Measurements from ENCODE around the gene B4GALT6. TPM values are rescaled to one million over a fixed set of nuclear protein-coding genes. Genes with fewer than 3 reads are reported as not detected.

B4GALT6 gene
- total and polyA plus RNA-seq, 3 donors from 2014 or later = 12.1 to 19.5 (median 14.9) TPM

DNA sequence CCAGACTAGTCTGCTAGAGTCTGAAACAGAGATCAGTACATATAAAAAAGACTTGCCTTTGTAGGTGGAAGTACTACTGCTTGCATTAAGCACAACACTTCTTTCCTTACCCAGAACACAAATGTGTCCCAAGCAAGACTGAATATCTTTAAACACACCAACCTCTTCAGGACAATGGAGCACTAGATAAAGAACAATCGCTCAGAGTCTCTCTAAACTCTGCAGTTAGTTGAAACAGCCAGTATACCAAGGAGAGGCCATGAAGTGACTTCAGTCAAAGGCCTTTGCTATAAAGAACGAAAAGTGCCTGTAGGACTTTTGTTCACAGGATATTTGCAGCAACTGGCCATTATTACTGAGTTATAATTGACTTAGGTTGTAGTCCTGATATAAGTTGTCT lies 9.9 kb upstream of the B4GALT6 start:
- 71 to 76% methylated on average over 2 of the region's 2 CpGs for WGBS, 2 donors
- H3K4me3 ChIP-seq = no peak overlapping the region
- no peaks in the 10 kb centered on the region for H3K4me1 ChIP-seq
- H3K27me3 ChIP-seq = no peaks in the 10 kb centered on the region
- intact Hi-C loops (cut with DNase I; ENCODE audit: low total_unique reads) = no loop called here
- DNase-seq = no peak
- H3K9me3 ChIP-seq = no peaks in the 10 kb centered on the region
- H3K36me3 ChIP-seq (ENCODE audit: low read depth, missing control alignments) = no peaks in the 10 kb centered on the region
- H3K27ac ChIP-seq = no peak overlapping the region
- TF ChIP-seq POLR2A (IDR thresholded peaks at IDR 0.05) (no peak), CTCF (IDR thresholded peaks at IDR 0.05) (no peak)

- no peak for DNase-seq
- no peaks in the 10 kb centered on the region for H3K36me3 ChIP-seq (ENCODE audit: low read depth, missing control alignments)
- 67 to 73% methylated on average over 2 of the region's 2 CpGs for WGBS, 2 donors
Measured at GRCh38 chr18:31688606-31689005, 4.2 kb upstream of the B4GALT6 start.

GRCh38 chr18:31686986-31687928 lies 2.9 kb upstream of the B4GALT6 start:
- DNase-seq = no peak
- H3K27me3 ChIP-seq = no peaks in the 10 kb centered on the region
- TF ChIP-seq CTCF (IDR thresholded peaks at IDR 0.05) (no peak), POLR2A (IDR thresholded peaks at IDR 0.05) (no peak)
- no peak overlapping the region for H3K4me3 ChIP-seq
- intact Hi-C loops (cut with DNase I; ENCODE audit: low total_unique reads) = no loop called here
- no peak overlapping the region for H3K27ac ChIP-seq
- H3K9me3 ChIP-seq = no peaks in the 10 kb centered on the region
- H3K36me3 ChIP-seq (ENCODE audit: low read depth, missing control alignments) = no peaks in the 10 kb centered on the region
- no peaks in the 10 kb centered on the region for H3K4me1 ChIP-seq
- 49 to 66% methylated on average over 6 of the region's 6 CpGs for WGBS, 2 donors

More at GRCh38 chr18:31688606-31689005, 4.2 kb upstream of the B4GALT6 start:
- H3K27me3 ChIP-seq = no peaks in the 10 kb centered on the region
- intact Hi-C loops (cut with DNase I; ENCODE audit: low total_unique reads) = no loop called here
- H3K4me1 ChIP-seq = no peaks in the 10 kb centered on the region
- TF ChIP-seq POLR2A (IDR thresholded peaks at IDR 0.05) (no peak), CTCF (IDR thresholded peaks at IDR 0.05) (no peak)
- H3K4me3 ChIP-seq = no peak overlapping the region
- H3K27ac ChIP-seq = no peak overlapping the region
- no peaks in the 10 kb centered on the region for H3K9me3 ChIP-seq

DNA sequence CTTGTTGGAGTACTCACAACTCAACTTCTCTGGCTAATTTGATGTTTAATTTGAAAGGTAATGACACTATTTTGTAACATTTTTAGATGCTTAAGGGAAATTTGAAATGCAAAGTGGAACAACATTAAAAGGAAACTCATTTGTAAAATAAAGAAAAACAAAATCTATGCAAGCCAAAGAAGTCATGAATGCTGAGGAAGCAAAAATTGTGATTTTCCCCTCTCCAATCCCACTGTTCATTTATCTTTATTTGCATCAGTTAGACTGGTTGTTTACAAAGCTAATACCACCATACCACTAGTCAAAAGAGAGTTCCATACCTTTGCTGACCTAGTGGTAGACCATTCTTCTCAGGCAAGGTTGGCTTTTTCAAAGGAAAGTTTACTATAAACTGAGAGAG lies 2.2 kb upstream of the B4GALT6 start:
- no peak for DNase-seq
- intact Hi-C loops (cut with DNase I; ENCODE audit: low total_unique reads) = no loop called here
- H3K4me3 ChIP-seq = no peak overlapping the region
- no peaks in the 10 kb centered on the region for H3K27me3 ChIP-seq
- H3K9me3 ChIP-seq = no peaks in the 10 kb centered on the region
- TF ChIP-seq CTCF (IDR thresholded peaks at IDR 0.05) (no peak), POLR2A (IDR thresholded peaks at IDR 0.05) (no peak)
- H3K27ac ChIP-seq = no peak overlapping the region
- H3K36me3 ChIP-seq (ENCODE audit: low read depth, missing control alignments) = no peaks in the 10 kb centered on the region
- no peaks in the 10 kb centered on the region for H3K4me1 ChIP-seq
